ENCODE measurements around the gene BRME1.

The BRME1 gene

DNA sequence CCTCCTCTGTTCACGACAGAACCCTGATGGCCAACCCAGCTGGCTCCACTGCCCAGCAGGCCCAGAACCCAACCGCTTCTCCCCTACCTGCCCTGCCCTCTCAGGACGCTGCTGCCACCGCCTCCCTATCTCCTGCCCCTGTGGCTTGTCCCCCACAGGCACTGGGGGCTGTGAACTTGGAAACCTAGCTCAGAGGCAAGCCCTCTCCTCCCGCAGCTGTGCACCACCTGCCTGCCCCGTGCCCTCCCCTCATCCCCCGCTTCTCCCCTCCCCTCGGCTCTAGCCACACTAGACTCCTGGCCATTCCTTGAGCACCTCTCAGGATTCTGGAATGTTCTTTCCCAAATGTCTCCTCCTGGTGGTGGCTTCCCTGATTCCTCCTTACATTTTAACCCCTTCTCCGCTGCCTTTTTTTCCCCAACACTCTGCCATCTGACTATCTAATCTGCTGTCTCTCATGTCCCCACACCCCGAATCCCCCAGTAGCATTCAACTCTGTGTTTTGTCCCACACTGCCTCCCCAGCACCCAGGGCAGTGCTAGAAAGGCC lies 22.3 kb downstream of the BRME1 start:
- TF ChIP-seq EP300 (IDR thresholded peaks at IDR 0.05; ENCODE audit: borderline replicate concordance) (no peak), FOXM1 (IDR thresholded peaks at IDR 0.05; ENCODE audit: borderline replicate concordance, low read depth) (no peak), NFIC (IDR thresholded peaks at IDR 0.05) (no peak), CEBPB (IDR thresholded peaks at IDR 0.05) (no peak), CREB1 (IDR thresholded peaks at IDR 0.05; ENCODE audit: low read depth) (no peak), TAF1 (IDR thresholded peaks at IDR 0.05; ENCODE audit: low read depth) (no peak), EGR1 (IDR thresholded peaks at IDR 0.05) (no peak), TEAD4 (IDR thresholded peaks at IDR 0.05) (no peak), RAD21 (IDR thresholded peaks at IDR 0.05; ENCODE audit: low read depth) (no peak), TCF12 (IDR thresholded peaks at IDR 0.05; ENCODE audit: low read depth) (no peak), ZBTB7A (IDR thresholded peaks at IDR 0.05; ENCODE audit: low read depth) (no peak)
- TF ChIP-seq, protein P1, sequence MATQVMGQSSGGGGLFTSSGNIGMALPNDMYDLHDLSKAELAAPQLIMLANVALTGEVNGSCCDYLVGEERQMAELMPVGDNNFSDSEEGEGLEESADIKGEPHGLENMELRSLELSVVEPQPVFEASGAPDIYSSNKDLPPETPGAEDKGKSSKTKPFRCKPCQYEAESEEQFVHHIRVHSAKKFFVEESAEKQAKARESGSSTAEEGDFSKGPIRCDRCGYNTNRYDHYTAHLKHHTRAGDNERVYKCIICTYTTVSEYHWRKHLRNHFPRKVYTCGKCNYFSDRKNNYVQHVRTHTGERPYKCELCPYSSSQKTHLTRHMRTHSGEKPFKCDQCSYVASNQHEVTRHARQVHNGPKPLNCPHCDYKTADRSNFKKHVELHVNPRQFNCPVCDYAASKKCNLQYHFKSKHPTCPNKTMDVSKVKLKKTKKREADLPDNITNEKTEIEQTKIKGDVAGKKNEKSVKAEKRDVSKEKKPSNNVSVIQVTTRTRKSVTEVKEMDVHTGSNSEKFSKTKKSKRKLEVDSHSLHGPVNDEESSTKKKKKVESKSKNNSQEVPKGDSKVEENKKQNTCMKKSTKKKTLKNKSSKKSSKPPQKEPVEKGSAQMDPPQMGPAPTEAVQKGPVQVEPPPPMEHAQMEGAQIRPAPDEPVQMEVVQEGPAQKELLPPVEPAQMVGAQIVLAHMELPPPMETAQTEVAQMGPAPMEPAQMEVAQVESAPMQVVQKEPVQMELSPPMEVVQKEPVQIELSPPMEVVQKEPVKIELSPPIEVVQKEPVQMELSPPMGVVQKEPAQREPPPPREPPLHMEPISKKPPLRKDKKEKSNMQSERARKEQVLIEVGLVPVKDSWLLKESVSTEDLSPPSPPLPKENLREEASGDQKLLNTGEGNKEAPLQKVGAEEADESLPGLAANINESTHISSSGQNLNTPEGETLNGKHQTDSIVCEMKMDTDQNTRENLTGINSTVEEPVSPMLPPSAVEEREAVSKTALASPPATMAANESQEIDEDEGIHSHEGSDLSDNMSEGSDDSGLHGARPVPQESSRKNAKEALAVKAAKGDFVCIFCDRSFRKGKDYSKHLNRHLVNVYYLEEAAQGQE (IDR thresholded peaks at IDR 0.05; ENCODE audit: low read depth), result no peak
- TF ChIP-seq, protein P2, sequence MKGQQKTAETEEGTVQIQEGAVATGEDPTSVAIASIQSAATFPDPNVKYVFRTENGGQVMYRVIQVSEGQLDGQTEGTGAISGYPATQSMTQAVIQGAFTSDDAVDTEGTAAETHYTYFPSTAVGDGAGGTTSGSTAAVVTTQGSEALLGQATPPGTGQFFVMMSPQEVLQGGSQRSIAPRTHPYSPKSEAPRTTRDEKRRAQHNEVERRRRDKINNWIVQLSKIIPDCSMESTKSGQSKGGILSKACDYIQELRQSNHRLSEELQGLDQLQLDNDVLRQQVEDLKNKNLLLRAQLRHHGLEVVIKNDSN (IDR thresholded peaks at IDR 0.05), result no peak
- TF ChIP-seq, protein P3, sequence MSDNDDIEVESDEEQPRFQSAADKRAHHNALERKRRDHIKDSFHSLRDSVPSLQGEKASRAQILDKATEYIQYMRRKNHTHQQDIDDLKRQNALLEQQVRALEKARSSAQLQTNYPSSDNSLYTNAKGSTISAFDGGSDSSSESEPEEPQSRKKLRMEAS (IDR thresholded peaks at IDR 0.05), result no peak

DNA sequence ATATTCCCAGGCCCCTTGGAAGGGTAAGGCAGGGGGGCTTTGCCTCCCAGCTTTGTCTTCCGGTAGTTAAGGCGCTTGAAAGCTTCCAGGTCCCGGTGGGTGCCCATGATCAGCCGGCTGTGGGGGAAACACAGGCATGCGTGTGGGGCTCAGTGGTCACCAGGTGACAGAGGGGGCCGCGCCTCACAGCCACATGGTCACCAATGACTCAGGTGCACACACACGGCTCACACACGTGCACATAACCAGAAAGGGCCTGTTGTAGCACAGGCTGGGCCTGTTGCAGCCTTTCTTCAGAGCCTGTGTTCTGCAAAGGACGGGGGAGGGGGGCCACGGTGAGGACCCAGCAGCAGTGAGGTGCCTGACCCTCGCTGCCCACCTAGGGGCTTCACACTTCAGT lies 23.1 kb downstream of the BRME1 start:
- TF ChIP-seq CEBPB (IDR thresholded peaks at IDR 0.05) (no peak), FOXM1 (IDR thresholded peaks at IDR 0.05; ENCODE audit: borderline replicate concordance, low read depth) (no peak), TAF1 (IDR thresholded peaks at IDR 0.05; ENCODE audit: low read depth) (no peak), NFIC (IDR thresholded peaks at IDR 0.05) (no peak), RAD21 (IDR thresholded peaks at IDR 0.05; ENCODE audit: low read depth) (no peak), TEAD4 (IDR thresholded peaks at IDR 0.05) (no peak), EP300 (IDR thresholded peaks at IDR 0.05; ENCODE audit: borderline replicate concordance) (no peak), TCF12 (IDR thresholded peaks at IDR 0.05; ENCODE audit: low read depth) (no peak), YY1 (IDR thresholded peaks at IDR 0.05; ENCODE audit: low read depth) (no peak), EGR1 (IDR thresholded peaks at IDR 0.05) (no peak), CREB1 (IDR thresholded peaks at IDR 0.05; ENCODE audit: low read depth) (no peak), ZBTB7A (IDR thresholded peaks at IDR 0.05; ENCODE audit: low read depth) (no peak)
- TF ChIP-seq, protein P1 (IDR thresholded peaks at IDR 0.05; ENCODE audit: low read depth), result no peak
- TF ChIP-seq, protein P2 (IDR thresholded peaks at IDR 0.05), result no peak
- TF ChIP-seq, protein P3 (IDR thresholded peaks at IDR 0.05), result no peak

DNA sequence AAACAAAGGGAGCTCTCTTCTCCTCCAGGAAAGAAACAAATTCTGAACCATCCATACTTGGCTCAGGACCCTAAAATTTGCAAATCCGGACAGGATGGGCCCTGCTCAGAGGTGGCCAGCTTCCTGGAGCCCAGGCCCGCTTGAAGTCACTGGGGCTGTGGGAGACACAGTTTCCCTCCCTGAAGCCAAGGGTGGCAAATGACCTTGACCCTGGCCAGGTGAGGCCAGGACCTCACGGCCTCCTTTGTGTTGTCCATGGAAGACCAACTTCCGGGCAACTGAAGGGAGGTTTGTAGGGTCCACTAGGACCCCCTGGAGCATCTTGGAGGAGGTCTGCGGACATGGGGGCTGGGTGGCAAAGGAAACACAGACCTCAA lies 23.5 kb downstream of the BRME1 start:
- TF ChIP-seq EGR1 (IDR thresholded peaks at IDR 0.05) (no peak), CREB1 (IDR thresholded peaks at IDR 0.05; ENCODE audit: low read depth) (no peak), NFIC (IDR thresholded peaks at IDR 0.05) (no peak), TEAD4 (IDR thresholded peaks at IDR 0.05) (no peak), FOXM1 (IDR thresholded peaks at IDR 0.05; ENCODE audit: borderline replicate concordance, low read depth) (no peak), TCF12 (IDR thresholded peaks at IDR 0.05; ENCODE audit: low read depth) (no peak), CEBPB (IDR thresholded peaks at IDR 0.05) (no peak), ZBTB7A (IDR thresholded peaks at IDR 0.05; ENCODE audit: low read depth) (no peak), RAD21 (IDR thresholded peaks at IDR 0.05; ENCODE audit: low read depth) (no peak), YY1 (IDR thresholded peaks at IDR 0.05; ENCODE audit: low read depth) (no peak), TAF1 (IDR thresholded peaks at IDR 0.05; ENCODE audit: low read depth) (no peak), EP300 (IDR thresholded peaks at IDR 0.05; ENCODE audit: borderline replicate concordance) (no peak)
- TF ChIP-seq, protein P3 (IDR thresholded peaks at IDR 0.05), result no peak
- TF ChIP-seq, protein P1 (IDR thresholded peaks at IDR 0.05; ENCODE audit: low read depth), result no peak
- TF ChIP-seq, protein P2 (IDR thresholded peaks at IDR 0.05), result no peak

Measured in Ishikawa (cell line).